EH (cell line): ENCODE data around the gene SLC16A5.
"Not testable (repeated sequence)": the region's sequence is repeated elsewhere in the genome, so short reads cannot be mapped to it uniquely, and the experiment has no call there.

Source experiments
- DNase-seq: peaks from one replicate; pipeline ENCODE4 v3.0.0-alpha.2; 2015; ENCODE audit warnings: low read depth

Gene SLC16A5

DNA sequence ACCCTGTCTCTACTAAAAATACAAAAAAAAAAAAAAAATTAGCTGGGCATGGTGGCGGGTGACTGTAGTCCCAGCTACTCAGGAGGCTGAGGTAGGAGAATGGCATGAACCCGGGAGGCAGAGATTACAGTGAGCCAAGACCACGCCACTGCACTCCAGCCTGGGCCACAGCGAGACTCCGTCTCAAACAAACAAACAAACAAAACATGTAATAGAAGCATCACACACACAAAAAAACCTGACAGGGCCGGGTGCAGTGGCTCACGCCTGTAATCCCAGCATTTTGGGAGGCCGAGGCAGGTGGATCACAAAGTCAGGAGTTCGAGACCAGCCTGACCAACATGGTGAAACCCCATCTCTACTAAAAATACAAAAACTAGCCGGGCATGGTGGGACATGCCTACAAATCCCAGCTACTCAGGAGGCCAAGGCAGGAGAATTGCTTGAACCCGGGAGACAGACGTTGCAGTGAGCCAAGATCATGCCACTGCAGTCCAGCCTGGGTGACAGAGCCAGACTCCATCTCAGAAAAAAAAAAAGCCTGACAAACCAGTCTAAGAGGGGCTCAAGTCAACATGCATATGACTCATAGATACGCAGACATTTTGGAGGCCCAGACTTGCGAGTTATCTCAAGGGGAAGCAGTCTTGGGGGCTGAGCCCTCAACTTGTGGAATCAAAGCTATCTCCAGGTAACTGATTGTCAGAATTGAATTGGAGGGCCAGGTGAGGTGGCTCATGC lies 46.0 kb downstream of the SLC16A5 start:
- DNase-seq: not testable (repeated sequence)

DNA sequence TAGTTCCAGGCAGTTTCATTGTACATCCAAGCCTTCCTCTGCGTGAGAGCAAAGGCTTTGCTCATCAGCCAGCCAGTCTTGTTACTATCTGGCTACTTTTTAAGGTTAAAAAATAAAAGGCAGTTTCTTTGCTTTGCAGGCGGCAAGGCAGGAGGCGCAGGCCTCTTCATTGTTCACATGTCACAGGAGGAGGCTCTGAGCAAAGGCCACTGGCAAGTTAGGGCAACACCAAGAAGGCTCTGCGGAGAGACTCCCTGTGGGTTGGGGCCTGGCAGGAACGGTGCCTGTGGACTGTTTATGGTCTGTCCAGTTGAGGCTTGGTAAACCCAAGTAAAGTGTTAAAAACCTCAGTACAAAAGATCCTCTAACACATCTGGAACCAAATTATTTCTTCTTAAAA lies 47.7 kb downstream of the SLC16A5 start:
- no peak for DNase-seq

DNA sequence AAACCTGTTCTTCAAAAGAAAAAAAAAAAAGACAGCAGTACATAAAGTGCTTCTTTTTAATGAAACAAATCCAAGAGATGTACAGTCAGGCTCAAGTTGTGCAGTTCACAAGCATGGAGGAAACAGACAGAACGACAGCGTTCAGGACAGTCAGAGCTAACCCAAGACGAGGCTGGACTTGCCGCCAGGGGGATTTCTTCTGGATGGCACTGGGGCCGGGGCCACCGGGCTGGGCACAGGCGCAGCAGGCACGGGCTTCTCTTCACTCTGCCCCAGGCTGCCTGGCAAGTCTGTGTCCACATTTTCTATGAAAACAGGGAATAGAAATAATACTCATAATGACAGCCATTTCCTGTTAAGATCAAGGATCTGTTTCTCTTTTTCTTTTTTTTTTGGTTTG lies 48.2 kb downstream of the SLC16A5 start:
- DNase-seq: no peak

DNA sequence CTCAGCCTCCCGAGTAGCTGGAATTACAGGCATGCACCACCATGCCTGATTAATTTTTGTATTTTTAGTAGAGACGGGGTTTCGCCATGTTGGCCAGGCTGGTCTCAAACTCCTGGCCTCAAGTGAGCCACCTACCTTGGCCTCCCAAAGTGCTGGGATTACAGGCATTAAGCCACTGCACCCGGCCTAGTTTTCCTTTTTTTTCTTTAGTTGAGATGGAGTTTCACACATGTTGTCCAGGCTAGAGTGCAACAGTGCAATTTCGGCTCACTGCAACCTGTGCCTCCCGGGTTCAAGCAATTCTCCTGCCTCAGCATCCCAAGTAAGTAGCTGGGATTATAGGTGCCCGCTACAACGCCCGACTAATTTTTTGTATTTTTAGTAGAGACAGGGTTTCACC lies 50.0 kb downstream of the SLC16A5 start:
- DNase-seq: not testable (repeated sequence)

DNA sequence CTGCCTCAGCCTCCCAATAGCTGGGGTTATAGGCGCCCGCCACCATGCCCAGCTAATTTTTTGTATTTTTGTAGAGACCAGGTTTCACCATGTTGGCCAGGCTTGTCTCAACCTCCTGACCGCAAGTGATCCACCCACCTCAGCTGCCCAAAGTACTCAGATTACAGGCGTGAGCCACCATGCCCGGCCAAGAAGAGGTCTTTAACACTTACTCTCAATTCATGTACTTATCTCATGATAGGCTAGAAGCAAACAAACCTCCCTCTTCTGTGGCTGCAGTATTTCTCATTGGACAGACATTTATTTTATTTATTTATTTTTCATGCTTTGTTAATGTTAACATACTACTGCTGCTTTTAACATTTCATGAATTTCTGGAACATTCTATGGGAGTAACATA lies 50.8 kb downstream of the SLC16A5 start:
- DNase-seq: no peak

DNA sequence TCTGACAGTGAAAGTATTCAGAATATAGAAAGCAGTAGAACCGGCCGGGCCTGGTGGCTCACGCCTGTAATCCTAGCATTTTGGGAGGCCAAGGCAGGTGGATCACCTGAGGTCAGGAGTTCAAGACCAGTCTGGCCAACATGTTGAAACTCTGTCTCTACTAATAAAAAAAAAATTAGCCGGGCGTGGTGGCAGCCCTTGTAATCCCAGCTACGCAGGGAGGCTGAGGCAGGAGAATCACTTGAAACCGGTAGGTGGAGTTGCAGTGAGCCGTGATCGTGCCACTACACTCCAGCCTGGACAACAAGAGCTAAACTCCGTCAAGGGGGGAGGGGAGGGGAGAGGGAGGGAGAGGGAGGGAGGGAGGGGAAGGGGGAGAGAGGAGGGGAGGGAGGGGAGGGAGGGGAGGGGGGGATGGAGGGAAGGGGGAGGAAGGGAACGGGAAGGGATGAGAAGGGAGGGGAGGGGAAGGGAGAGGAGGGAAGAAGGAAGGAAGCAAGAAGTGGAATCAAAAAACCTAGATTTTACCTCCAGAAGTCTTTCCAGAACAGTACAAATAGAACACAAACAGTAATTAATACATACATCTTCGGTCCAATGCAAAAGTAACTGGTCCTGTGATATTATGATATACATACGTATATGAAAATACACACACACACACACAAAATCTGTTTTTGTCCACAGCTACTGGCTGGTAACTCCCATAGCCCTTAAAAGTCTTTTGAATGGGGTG lies 54.6 kb downstream of the SLC16A5 start:
- DNase-seq: no peak

DNA sequence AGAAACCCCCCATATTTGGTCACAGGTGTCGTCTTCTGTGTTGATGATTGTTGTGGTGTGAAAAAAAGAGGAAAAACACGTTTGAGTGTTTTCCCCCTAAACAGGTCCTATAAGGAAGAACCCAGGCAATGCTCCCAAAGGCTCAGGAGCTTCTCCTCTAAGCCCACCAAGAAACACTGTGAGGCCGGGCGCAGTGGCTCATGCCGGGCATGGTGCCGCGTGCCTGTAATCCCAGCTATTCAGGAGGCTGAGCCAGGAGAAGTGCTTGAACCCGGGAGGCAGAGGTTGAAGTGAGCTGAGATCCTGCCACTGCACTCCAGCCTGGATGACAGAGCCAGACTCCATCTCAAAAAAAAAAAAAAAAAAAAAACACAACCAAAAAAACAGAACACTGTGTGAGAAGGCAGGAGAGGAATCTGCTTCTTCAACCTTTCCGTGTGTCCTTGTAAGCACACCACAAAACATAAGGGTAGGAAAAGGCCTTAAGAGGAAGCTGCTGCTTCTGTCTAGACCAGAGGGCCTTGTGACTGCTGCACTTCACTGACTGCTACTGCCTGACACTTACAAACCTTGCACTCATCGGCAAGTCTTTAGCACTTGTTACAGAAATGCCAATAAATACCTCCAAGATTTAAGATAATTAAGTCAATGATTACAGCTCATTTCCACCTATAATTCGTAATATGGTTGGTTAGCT lies 57.2 kb downstream of the SLC16A5 start:
- DNase-seq: no peak

DNA sequence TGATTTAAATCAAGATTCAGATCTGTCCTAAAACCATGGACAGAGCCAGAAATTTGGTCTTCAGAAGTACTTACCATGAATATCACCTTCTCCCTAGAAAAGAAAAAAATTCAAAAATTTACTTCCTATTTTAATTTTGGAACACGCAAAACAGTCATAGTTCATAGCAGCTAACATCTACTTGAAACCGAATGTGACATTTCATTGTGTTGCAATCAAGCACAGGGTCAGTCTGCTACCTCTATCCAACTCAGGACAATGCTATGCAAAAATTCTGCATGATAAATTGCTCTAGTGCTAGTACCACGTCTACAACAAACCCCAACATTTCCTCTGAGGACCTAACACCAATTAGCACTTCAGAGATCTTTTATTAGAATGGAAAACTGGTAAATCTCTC lies 58.8 kb downstream of the SLC16A5 start:
- DNase-seq: peak; percentile 48

DNA sequence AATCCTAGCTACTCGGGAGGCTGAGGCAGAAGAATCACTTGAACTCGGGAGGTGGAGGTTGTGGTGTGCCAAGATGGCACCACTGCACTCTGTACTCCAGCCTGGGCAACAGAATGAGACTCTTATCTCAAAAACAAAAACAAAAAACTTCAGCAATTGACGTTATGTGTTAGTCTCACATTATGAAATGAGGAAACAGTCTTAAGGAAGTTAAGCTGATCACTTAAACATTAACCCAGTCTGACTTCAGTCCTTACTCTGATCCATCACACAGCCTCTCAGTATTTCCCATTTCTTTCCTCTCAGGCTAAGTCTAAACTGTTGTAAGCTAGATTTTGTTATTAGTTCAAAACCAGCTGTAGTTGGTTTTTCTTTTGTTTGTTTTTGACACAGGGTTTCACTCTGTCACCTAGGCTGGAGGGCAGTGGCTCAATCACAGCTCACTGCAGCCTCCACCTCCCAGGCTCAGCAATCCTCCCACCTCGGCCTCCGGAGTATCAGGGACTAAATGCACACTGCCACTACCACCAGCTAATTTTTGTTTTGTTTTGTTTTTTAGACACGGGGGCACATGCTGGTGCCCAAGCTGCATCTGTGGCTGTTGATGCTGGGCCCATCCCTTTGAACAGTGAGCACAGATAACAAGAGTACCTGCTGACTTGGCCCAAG lies 60.3 kb downstream of the SLC16A5 start:
- DNase-seq: no peak

DNA sequence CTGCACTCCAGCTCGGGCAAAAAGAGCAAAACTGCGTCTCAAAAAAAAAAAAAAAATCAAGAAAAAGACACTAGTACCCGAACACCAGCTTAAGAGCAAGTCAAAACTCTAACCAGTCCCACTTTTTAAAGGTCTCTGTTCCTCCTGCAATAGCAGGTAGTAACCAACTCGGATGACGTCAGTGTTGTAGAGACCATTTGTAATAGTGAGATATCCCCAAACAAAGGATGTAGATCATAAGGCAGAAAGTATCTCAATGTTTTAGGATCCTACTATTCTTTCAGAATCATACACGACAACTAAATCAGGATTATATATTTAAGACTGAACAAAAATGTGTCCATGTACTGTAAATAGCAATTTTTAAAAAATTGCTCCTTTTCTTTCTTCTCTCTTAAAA lies 64.2 kb downstream of the SLC16A5 start:
- no peak for DNase-seq

DNA sequence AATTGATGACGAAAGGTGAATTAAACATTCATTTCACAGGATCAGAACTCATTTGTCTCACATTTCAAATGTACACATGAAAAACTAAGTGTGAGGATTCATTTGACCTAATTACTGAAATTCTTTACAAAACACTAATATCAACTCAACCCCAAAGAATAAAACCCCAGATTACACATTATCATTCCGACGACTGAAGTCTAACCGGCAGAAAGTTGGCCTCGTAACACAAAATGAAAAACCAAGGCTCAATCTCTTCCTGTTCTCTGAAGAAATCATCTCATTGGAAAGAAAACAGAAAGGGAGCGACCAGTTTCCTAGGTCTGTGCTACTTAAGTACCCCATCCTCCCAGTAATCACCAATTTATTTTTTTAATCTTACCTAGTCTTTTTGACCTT lies 64.8 kb downstream of the SLC16A5 start:
- DNase-seq: no peak

DNA sequence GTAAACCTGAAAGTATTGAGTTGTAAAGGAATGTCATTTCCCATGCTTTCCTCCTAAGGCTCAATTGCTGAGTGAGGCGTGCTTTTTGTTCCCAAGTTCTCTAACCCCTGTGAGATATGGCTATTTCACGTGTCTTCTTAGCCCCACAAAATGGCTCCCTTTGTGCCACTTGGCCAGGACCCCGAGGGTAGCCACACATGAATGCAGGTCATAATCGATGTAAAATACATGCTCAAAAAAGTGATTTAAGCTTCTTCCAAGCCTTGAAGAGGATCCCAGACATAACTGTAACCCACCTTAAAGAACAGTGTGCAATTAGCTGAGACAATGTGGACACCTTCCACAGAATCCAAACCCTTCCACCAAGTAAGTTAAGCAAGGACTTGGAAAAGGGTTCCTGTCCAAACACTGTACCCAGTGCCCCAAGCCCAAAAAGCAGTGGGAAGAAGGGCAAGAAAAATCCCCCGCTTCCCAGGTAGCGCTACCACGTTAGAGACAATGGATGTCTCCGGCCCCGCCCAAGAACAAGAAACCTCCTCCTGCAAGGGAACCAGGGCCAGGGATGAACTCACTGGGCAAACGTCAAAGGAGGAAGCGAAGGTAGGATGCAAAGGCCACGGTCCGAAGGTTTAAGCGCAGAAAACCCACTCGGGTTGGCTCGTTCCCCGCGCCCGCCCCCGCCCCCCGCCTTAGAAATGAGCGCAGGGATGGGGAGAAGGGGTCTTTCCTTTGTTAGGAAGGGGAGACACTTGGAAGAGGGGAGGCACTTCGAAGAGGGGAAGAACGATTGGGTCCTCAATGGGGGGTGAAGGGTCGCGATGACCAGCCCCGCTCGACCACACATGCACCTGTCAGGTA lies 65.4 kb downstream of the SLC16A5 start:
- peak; percentile 49 for DNase-seq

DNA sequence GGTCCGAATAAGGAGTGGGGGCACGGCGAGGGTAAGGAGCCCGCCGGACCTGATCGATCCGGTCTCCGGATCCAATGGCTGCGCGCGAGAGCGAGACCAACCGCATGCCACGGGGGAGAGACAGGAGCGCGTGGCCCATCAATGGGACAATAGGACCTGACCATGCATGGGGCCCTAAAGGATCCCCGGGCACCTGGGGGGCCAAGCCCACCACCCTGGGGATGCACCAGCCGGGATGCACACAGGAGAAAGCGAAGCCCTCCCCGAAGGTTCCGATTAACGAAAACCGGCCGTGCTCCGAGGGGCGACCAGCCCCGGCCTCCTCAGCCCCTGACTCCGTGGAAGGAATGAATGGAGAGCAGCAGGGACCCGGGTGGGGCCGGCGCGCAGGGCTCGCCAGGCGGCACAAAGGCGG lies 66.0 kb downstream of the SLC16A5 start:
- DNase-seq: no peak

DNA sequence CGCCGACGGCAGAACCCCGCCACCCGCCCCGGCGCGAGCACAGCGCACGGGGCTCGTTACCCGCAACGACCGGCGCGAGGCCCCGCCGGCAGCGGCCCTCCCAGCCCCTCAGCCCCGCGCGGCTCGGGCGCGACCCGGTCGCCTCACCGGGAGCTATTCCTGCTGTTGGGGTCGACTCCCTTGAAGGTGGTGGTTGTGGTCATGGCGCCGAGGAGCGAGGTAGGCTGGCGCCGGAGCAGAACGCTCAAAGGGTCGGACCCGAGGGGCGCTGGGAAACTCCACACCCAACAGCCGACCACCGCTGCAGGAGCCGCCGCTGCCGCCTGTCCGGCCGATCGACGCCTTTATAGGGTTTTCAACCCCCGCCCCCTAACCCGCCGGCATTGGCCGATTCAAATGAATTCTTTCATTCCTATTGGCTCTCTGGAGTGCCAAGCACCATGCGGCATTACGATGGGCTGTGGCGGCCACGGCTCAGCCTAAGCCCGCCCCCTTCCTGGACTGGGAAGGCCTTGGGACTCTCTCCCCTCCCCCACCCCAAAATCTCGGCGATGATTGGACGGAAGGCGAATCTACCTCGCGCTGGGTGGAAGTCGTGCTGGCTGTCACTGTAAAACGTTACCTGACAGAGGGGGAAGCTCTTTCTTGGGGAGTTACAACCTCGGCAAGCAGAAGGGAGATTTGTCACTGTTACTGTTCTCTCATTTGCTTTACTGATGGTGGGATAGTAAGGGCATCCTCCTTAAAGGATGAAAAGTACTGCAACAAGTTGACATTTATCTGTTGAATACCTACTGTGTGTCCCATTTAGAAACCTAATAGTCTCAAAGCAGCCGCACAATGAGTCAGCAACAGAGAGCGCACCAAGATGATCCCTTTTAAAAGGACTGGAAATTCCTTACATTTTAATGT lies 66.7 kb downstream of the SLC16A5 start, which contains the start of gene JPT1:
TSS of gene JPT1 (minus strand) at position 318 of the 912 bp plus-strand sequence. CDS start at position 203, 115 bp downstream.
- DNase-seq: peak; percentile 99

DNA sequence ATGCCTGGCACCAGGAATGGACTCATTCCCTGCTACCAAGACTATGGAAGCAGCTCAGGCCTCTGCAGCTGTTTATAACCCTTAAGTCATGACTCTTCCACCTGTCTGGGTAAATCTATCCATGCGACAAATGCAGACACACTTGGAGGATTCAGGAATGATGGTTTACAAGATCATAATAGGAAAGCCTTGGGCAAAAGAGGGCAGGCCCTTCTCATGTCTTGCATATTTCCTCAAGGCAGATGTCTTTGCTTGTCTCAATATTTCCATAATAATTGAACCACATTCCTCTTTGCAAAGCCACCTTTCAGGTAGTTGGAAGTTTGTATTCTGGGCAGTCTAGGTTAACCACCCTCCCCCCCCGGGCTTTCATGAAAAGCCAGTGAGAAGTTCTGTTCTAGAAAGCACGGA lies 67.4 kb downstream of the SLC16A5 start:
- no peak for DNase-seq
